Right lobe of liver (tissue), 6 donors: ENCODE data around the gene IFNE. TPM values are rescaled to one million over a fixed set of nuclear protein-coding genes. Genes with fewer than 3 reads are reported as not detected.

ENCODE experiments used
- ATAC-seq, 4 donors: fragments of 200-7000 bp; cut with Tn5 transposase; one replicate each; pipeline ENCODE4 v1.9.1; 2020; ENCODE audit warnings: mild to moderate bottlenecking in 4 of 4, moderate library complexity in 4 of 4
- DNase-seq, 3 donors: peaks; one replicate each; pipeline ENCODE4 v3.0.0-alpha.2; 2020
- H3K27ac ChIP-seq, 3 donors: fragments of 200-600 bp; one replicate each; pipeline ENCODE4 v1.8.0; 2022
- H3K27me3 ChIP-seq, 2 donors: fragments of 200-600 bp; one replicate each; pipeline ENCODE4 v1.8.0; 2022
- H3K36me3 ChIP-seq, 4 donors: fragments of 200-600 bp; sonication (generic) in 1 of 4; one replicate each; pipeline versions ENCODE4 v1.5.1 to v1.8.0; 2017 to 2022; ENCODE audit warnings: control low read depth in 1 of 4
- H3K4me1 ChIP-seq, 4 donors: fragments of 200-600 bp; sonication (generic) in 1 of 4; one replicate each; pipeline versions ENCODE4 v1.5.1 to v1.8.0; 2017 to 2022; ENCODE audit warnings: control low read depth in 1 of 4
- H3K4me3 ChIP-seq, 3 donors: fragments of 200-600 bp; one replicate each; pipeline ENCODE4 v1.8.0; 2022
- H3K9me3 ChIP-seq, 4 donors: fragments of 200-600 bp; sonication (generic) in 1 of 4; one replicate each; pipeline versions ENCODE4 v1.5.1 to v1.8.0; 2017 to 2022; ENCODE audit warnings: control low read depth in 1 of 4
- POLR2A ChIP-seq: fragments of 450-650 bp; IDR thresholded peaks from one replicate; pipeline ENCODE4 v1.6.1; 2017; ENCODE audit warnings: antibody characterized with exemption, mild to moderate bottlenecking
- WGBS: methylation state at CpG from one replicate; pipeline ENCODE4 v1.1.6; 2018; ENCODE audit warnings: low coverage, low lambda C conversion rate; ENCODE audit not compliant: insufficient coverage; ENCODE audit errors: missing lambda C conversion rate; 5-methylcytosine and 5-hydroxymethylcytosine counted together
- intact Hi-C, 2 donors: fragments of 100-400 bp; cut with DNase I; formaldehyde crosslinking; loops; one replicate each; pipeline versions ENCODE4 v1.11.2 to v1.14.1; 2022
- total RNA-seq, 6 experiments: library from RNA; depleted of rRNA in 2 of 6; stranded (reverse); fragments of >200 nt in 2 of 6; fragmentation: NEBNext Ultra II Directional in 3 of 6; extraction: Animal tissue kit (Norgen Biotek cat#: 25700) in 3 of 6; gene quantifications; one replicate each; pipeline versions ENCODE4 v1.1.0 to v1.2.4, GENCODE V29; 2016 to 2023
- TF ChIP-seq, protein P1 (sequence below), 4 donors: fragments of 200-600 bp in 3 of 4; fragments of 450-650 bp in 1 of 4; IDR thresholded peaks; one replicate each; pipeline versions ENCODE4 v1.5.1 to v1.8.0; 2016 to 2022; ENCODE audit warnings: antibody characterized with exemption in 4 of 4, mild to moderate bottlenecking in 2 of 4
- donor health status: DM: no; HTN: yes; CAD: no.
- donor health status: DM: no; HTN: no; CAD: no.
- donor health status: DM: no; HTN: no; CAD: no.
- donor health status: DM: no; HTN: yes; CAD: no.
- donor health status: DM: no; HTN: yes; CAD: no.

The IFNE gene
- total RNA-seq, 6 experiments from 2014 or later: not detected

DNA sequence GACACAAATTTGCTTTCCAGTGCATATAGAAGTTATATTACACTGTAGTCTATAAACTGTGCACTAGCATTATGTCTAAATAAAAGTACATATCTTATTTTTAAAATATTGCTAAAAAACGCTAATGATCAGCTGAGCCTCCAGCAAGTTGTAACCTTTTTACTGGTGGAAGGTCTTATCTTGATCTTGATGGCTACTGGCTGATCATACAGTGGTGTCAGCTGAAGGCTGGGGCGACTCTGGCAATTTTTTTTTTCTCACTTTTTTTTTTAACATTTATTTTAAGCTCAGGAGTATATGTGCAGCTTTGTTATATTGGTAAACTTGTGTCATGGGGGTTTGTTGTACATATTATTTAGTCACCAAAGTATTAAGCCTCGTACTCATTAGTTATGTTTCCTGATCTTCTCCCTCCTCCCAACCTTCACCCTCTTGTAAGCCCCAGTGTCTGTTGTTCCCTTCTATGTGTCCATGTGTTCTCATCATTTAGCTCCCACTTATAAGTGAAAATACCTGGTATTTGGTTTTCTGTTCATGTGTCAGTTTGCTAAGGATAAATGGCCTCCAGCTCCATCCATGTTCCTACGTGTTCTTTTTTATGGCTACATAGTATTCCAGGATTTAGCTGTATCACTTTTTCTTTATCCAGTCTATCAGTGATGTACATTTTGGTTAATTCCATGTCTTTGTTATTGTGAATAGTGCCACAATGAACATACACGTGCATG lies 38.6 kb upstream of the IFNE start:
- no peaks in the 10 kb centered on the region for H3K27me3 ChIP-seq
- DNase-seq (no peak), ATAC-seq (no peak)
- no peaks in the 10 kb centered on the region for H3K4me1 ChIP-seq
- no peak overlapping the region for H3K27ac ChIP-seq
- TF ChIP-seq POLR2A: no peak
- TF ChIP-seq, protein P1, sequence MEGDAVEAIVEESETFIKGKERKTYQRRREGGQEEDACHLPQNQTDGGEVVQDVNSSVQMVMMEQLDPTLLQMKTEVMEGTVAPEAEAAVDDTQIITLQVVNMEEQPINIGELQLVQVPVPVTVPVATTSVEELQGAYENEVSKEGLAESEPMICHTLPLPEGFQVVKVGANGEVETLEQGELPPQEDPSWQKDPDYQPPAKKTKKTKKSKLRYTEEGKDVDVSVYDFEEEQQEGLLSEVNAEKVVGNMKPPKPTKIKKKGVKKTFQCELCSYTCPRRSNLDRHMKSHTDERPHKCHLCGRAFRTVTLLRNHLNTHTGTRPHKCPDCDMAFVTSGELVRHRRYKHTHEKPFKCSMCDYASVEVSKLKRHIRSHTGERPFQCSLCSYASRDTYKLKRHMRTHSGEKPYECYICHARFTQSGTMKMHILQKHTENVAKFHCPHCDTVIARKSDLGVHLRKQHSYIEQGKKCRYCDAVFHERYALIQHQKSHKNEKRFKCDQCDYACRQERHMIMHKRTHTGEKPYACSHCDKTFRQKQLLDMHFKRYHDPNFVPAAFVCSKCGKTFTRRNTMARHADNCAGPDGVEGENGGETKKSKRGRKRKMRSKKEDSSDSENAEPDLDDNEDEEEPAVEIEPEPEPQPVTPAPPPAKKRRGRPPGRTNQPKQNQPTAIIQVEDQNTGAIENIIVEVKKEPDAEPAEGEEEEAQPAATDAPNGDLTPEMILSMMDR (IDR thresholded peaks at IDR 0.05): no peak
- 38% methylated on average over 5 of the region's 5 CpGs for WGBS
- intact Hi-C loops: no loop called here
- no peaks in the 10 kb centered on the region for H3K36me3 ChIP-seq
- no peaks in the 10 kb centered on the region for H3K9me3 ChIP-seq
- no peak overlapping the region for H3K4me3 ChIP-seq

DNA sequence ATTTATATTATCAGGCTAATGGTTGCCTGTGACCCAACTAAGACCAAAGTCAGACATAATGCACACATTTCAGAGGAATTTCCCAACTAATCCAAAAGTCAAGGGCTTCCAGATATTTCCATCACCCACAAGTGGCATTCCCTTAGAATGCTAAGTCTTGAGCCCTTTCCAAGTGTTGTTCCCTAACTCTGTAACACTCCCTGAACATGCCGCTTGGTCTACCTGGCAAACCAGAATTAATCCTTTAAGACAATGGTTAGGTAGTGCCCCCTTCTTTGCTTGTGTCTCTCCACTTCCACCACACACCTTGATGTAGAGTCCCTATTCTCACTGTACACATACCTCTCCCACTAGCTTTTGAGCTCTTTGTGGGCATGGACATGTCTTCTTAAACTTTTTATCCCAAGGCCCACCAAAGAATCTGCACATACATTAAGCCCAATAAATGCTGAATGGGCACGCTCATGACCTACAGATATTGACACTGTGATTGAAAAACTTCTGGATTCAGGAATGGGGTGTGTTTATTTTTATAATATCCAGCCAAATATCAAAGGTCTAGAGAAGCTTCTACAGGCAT lies 37.8 kb upstream of the IFNE start:
- Histone ChIP-seq H3K27ac (no peak overlapping the region), H3K27me3 (no peaks in the 10 kb centered on the region), H3K9me3 (no peaks in the 10 kb centered on the region), H3K4me3 (no peak overlapping the region), H3K36me3 (no peaks in the 10 kb centered on the region), H3K4me1 (no peaks in the 10 kb centered on the region)
- TF ChIP-seq, protein P1 (IDR thresholded peaks at IDR 0.05): no peak
- TF ChIP-seq POLR2A: no peak
- intact Hi-C loops: no loop called here
- WGBS: 52% methylated on average over 2 of the region's 2 CpGs
- DNase-seq (no peak), ATAC-seq (no peak)

DNA sequence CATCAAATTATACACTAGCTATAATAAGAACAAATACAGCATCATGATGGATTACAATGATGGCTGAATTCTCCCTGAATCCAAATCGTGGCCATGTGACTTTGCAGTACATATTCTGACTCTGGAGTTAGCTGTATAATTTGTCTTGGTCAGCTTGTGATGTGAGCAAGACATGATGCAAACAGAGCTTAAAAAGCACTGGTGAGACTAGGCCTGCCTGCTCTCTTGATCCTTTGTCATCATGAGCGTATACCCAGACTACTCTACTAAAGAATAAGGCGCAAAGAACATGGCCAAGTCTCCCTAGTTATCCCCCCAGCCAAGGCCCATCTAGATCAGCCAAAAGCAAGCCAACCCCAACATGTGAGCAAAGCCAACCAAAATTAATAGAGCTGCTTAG lies 34.7 kb upstream of the IFNE start:
- WGBS: 57% methylated on average over 2 of the region's 3 CpGs

DNA sequence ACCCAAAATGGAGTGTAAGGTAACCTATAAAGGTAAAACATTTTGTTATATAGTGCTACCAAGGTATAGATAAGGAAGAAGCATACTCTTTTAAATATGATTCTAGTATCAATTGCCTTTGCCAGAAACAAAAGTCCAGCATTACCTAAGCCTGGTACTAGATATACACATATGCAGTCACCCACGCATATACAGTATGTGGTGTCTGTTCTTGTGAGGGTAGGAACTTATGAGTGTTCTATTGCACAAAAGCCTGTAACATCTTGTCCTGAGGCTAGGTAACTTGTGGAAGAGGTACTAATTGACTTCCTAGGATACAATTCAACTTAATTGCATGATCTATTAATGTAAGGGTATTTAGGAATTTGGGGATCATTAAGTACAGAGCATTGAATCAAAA lies 31.3 kb upstream of the IFNE start:
- no peak for ATAC-seq
- H3K4me3 ChIP-seq: no peak overlapping the region
- H3K4me1 ChIP-seq: no peaks in the 10 kb centered on the region
- H3K27ac ChIP-seq: no peak overlapping the region
- no peak for DNase-seq
- H3K36me3 ChIP-seq: no peaks in the 10 kb centered on the region
- intact Hi-C loops: no loop called here
- 67% methylated on average over 1 of the region's 1 CpG for WGBS
- H3K9me3 ChIP-seq: no peaks in the 10 kb centered on the region
- no peaks in the 10 kb centered on the region for H3K27me3 ChIP-seq
- no peak for TF ChIP-seq POLR2A
- TF ChIP-seq, protein P1 (IDR thresholded peaks at IDR 0.05): no peak

More for the DNA sequence above, 34.7 kb upstream of the IFNE start:
- no peaks in the 10 kb centered on the region for H3K4me1 ChIP-seq
- TF ChIP-seq POLR2A: no peak
- TF ChIP-seq, protein P1 (IDR thresholded peaks at IDR 0.05): no peak
- H3K27ac ChIP-seq: no peak overlapping the region
- H3K27me3 ChIP-seq: no peaks in the 10 kb centered on the region
- intact Hi-C loops: no loop called here
- no peak for ATAC-seq
- no peak for DNase-seq
- H3K9me3 ChIP-seq: no peaks in the 10 kb centered on the region
- H3K36me3 ChIP-seq: no peaks in the 10 kb centered on the region
- H3K4me3 ChIP-seq: no peak overlapping the region
